C4-2B (cell line): ENCODE measurements around the gene BTNL8.

ENCODE experiments used
- ZFX ChIP-seq: fragments of 450-650 bp; IDR thresholded peaks from 2 replicates; pipeline ENCODE4 v1.6.1; 2017
- TF ChIP-seq, protein P1 (sequence below): fragments of 450-650 bp; conservative IDR thresholded peaks from 2 replicates; pipeline ENCODE4 v1.5.1; 2017; ENCODE audit warnings: mild to moderate bottlenecking

DNA sequence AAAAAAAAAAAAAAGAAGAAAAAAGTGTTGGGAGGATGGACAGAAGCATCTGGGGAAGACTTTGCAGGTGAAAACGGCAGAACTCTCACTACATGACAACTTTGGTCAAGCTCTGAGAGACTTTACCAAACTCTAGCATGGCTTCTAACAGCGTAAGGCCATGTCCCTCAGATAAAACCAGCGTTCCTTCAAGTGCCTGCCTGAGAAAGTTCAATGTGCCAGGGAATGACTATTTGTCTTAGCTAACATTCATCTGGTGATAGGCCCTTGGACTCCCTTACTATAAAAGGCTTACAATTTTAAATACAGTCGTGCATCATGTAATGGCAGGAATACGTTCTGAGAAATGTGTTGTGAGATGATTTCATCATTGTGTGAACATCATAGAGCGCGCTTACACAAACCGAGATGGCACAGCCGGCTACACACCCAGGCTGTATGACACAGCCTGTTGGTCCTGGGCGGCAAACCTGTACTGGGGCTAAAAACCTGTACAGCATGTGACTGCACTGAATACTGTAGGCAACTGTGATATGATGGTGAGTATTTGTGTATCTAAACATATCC lies 23.0 kb upstream of the BTNL8 start:
- TF ChIP-seq, protein P1, sequence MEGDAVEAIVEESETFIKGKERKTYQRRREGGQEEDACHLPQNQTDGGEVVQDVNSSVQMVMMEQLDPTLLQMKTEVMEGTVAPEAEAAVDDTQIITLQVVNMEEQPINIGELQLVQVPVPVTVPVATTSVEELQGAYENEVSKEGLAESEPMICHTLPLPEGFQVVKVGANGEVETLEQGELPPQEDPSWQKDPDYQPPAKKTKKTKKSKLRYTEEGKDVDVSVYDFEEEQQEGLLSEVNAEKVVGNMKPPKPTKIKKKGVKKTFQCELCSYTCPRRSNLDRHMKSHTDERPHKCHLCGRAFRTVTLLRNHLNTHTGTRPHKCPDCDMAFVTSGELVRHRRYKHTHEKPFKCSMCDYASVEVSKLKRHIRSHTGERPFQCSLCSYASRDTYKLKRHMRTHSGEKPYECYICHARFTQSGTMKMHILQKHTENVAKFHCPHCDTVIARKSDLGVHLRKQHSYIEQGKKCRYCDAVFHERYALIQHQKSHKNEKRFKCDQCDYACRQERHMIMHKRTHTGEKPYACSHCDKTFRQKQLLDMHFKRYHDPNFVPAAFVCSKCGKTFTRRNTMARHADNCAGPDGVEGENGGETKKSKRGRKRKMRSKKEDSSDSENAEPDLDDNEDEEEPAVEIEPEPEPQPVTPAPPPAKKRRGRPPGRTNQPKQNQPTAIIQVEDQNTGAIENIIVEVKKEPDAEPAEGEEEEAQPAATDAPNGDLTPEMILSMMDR = no peak
- TF ChIP-seq ZFX = no peak
